ENCODE measurements around the gene LAMC3. TPM values are rescaled to one million over a fixed set of nuclear protein-coding genes. Genes with fewer than 3 reads are reported as not detected.
"Not testable (repeated sequence)": the region's sequence is repeated elsewhere in the genome, so short reads cannot be mapped to it uniquely, and the experiment has no call there.

Gene LAMC3
- total RNA-seq, 1 donor from 2014 or later = 26.4 TPM

DNA sequence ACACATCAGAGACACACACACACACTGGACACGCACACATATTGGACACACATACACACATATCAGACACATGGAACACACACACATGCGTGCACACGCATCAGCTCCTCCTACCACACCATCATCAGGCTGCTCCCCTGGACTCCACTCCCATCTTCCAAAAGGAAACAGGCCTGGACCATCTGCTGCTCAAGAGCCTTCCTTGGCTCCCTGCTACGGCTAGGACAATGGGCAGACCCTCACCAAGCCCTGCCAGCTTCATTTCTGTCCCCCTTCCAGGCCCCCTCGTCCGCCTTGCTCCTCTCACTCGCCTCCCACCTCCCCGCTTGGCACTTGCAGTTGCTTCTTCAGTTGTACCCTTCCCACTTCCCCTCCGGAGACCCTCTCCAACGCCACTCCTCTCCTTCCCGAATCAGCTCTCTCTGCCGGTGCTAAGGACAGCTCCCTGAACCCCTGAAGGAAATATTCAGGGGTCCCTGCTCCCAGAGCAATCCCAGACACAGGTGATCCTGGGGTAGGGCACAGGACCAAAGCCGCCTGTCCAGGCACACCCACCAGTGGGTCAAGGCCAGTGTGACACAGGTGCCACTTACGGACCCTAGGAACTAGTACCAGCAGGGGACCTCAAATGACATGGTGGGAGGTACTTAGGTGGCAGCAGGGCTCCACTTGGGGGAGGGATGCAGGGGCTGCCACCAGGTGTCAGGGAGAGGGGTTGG lies 12.1 kb upstream of the LAMC3 start:
- no peaks in the 10 kb centered on the region for H3K36me3 ChIP-seq
- peaks cover 49% of the 10 kb centered on the region for H3K27me3 ChIP-seq (ENCODE audit: low read depth)
- H3K27ac ChIP-seq = no peak overlapping the region
- DNase-seq = no peak
- no peak overlapping the region for H3K4me3 ChIP-seq
- no peak for ATAC-seq
- intact Hi-C loops (cut with DNase I) = no loop called here
- TF ChIP-seq, protein P1, sequence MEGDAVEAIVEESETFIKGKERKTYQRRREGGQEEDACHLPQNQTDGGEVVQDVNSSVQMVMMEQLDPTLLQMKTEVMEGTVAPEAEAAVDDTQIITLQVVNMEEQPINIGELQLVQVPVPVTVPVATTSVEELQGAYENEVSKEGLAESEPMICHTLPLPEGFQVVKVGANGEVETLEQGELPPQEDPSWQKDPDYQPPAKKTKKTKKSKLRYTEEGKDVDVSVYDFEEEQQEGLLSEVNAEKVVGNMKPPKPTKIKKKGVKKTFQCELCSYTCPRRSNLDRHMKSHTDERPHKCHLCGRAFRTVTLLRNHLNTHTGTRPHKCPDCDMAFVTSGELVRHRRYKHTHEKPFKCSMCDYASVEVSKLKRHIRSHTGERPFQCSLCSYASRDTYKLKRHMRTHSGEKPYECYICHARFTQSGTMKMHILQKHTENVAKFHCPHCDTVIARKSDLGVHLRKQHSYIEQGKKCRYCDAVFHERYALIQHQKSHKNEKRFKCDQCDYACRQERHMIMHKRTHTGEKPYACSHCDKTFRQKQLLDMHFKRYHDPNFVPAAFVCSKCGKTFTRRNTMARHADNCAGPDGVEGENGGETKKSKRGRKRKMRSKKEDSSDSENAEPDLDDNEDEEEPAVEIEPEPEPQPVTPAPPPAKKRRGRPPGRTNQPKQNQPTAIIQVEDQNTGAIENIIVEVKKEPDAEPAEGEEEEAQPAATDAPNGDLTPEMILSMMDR (IDR thresholded peaks at IDR 0.05) = no peak
- H3K4me1 ChIP-seq = peaks cover 7% of the 10 kb centered on the region
- no peaks in the 10 kb centered on the region for H3K9me3 ChIP-seq

DNA sequence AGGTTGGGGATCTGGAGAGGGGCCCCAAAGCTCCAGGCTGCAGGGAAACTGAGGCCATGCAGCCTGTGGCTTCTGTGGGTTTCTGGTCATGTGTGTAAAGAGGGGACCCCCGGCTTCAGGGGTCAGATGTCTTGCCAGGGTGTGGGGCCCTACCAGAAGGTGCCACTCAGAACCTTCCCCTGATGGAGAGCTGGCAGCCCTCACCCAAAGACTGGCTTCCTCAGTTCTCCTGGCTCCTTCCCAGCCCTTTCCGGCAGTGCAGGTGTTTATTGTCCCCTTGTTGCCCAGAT lies 11.6 kb upstream of the LAMC3 start:
- no peaks in the 10 kb centered on the region for H3K36me3 ChIP-seq
- DNase-seq (no peak), ATAC-seq (no peak)
- peaks cover 52% of the 10 kb centered on the region for H3K27me3 ChIP-seq (ENCODE audit: low read depth)
- peaks cover 7% of the 10 kb centered on the region for H3K4me1 ChIP-seq
- TF ChIP-seq, protein P1 (IDR thresholded peaks at IDR 0.05) = no peak
- H3K27ac ChIP-seq = no peak overlapping the region
- no peak overlapping the region for H3K4me3 ChIP-seq
- intact Hi-C loops (cut with DNase I) = no loop called here
- no peaks in the 10 kb centered on the region for H3K9me3 ChIP-seq

DNA sequence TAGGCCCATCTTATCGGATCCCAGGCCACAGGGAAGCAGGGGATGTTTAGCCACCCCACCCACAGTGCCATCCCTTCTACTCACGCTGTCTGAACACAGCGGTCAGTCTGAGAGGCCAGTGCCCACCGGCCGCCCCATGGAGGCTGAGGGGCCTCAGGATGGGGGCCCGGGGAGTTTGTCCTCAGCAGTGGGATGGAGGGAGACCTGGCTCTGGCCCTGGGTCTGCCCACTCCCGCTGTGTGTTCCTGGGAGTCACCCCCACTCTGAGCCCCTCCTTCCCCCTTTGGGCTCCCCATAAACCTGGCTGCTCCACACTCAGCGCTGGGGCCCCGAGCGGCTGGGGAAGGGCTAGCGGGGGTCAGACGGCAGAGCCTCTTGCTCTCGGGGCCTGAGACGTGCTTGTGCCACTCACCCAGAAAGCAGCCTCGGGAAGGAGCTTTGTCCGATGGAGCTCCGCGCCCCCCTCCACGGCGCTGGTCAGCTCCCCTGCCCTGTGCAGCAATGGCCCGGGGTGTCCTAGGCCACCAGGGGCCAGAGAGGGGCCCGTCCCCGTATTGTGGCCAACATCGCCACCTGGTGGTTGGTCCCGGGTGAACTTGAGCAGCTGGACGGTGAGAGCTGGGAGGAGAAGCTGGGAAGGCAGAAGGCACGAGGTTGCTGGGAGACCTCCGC lies 10.9 kb upstream of the LAMC3 start:
- Histone ChIP-seq H3K27me3 (ENCODE audit: low read depth) (peaks cover 52% of the 10 kb centered on the region), H3K4me3 (no peak overlapping the region), H3K9me3 (no peaks in the 10 kb centered on the region), H3K27ac (no peak overlapping the region), H3K36me3 (no peaks in the 10 kb centered on the region), H3K4me1 (peaks cover 7% of the 10 kb centered on the region)
- ATAC-seq = peak; percentile 61 to 67
- DNase-seq = peak; percentile 61
- TF ChIP-seq, protein P1 (IDR thresholded peaks at IDR 0.05) = peak; percentile 62
- intact Hi-C loops (cut with DNase I) = no loop called here

DNA sequence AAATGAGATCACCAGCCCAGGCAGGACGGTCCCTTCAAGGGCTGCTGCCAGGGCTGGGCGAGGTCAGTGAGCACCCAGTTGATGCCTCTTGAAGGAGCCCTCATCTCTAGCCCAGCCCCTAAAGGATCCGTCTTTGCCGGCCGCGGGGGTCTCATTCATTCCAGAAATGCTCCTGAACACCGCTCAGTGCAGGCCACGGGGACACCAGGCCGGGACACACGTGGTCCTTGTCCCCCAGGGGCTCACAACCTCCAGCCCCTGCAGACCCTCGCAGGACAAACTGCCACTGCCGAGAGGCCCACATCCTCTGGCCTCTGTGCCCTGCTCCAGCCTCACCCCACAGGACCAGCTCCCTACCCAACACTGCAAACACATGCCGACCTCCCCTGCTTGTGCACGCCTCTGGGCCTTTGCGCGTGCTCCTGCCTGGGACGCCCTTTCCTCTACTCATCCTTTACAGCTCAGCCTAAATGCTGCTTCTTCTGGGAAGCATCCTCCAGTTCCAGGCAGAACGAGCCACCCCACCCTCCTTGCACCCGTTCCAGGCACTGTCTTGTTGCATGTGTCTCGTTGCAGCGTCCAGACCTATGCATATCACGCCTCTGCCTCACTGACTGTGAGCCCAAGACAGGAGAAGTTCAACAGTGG lies 10.3 kb upstream of the LAMC3 start:
- Histone ChIP-seq H3K9me3 (no peaks in the 10 kb centered on the region), H3K4me1 (peaks cover 7% of the 10 kb centered on the region), H3K4me3 (no peak overlapping the region), H3K27ac (no peak overlapping the region), H3K36me3 (no peaks in the 10 kb centered on the region), H3K27me3 (ENCODE audit: low read depth) (peaks cover 46% of the 10 kb centered on the region)
- peak in 1 of 2 donors; percentile 7 for ATAC-seq
- intact Hi-C loops (cut with DNase I) = no loop called here
- TF ChIP-seq, protein P1 (IDR thresholded peaks at IDR 0.05) = no peak
- DNase-seq = peak; percentile 22

DNA sequence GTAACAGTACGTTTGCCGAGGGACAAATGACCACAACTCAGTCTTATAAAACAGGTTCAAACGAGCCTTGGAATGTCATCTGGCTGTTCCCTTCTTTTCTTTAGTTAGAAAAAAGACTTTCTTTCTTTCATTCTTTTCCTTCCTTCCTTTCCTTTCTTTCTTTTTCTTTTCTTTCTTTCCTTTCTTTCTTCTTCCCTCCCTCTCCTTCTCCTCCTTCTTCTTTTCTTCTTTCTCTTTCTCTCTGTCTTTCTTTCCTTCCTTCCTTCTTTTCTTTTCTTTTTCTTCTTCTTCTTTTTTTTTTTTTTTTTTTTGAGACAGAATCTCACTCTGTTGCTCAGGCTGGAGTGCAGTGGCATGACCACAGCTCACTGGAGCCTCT lies 9.7 kb upstream of the LAMC3 start:
- intact Hi-C loops (cut with DNase I) = no loop called here
- ATAC-seq (no peak), DNase-seq (peak; percentile 2)
- TF ChIP-seq, protein P1 (IDR thresholded peaks at IDR 0.05) = no peak
- peaks cover 43% of the 10 kb centered on the region for H3K27me3 ChIP-seq (ENCODE audit: low read depth)
- H3K36me3 ChIP-seq = no peaks in the 10 kb centered on the region
- no peak overlapping the region for H3K4me3 ChIP-seq
- no peak overlapping the region for H3K27ac ChIP-seq
- H3K4me1 ChIP-seq = peaks cover 7% of the 10 kb centered on the region
- no peaks in the 10 kb centered on the region for H3K9me3 ChIP-seq

DNA sequence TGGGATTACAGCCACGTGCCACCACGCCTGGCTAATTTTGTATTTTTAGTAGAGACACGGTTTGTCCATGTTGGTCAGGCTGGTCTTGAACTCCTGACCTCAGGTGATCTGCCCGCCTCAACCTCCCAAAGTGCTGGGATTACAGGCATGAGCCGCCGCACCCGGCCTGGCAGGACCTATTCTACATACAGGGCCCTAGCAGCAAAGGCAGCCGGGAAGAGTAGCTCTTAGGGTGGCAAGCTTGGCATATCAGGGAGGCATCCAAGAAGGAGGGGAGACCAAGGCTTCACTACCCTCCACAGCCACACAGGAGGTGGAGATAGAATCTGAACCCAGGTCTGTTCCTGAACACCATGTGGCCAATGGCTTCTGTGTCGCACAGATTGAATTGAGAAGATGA lies 8.4 kb upstream of the LAMC3 start:
- H3K4me1 ChIP-seq; H3K36me3 ChIP-seq; DNase-seq; H3K9me3 ChIP-seq; H3K27ac ChIP-seq; intact Hi-C loops (cut with DNase I); H3K4me3 ChIP-seq; ATAC-seq: not testable (repeated sequence)
- peaks cover 43% of the 10 kb centered on the region for H3K27me3 ChIP-seq (ENCODE audit: low read depth)
